HG03060 (cell line): Measurements from ENCODE around the gene MYLIP.
"Not testable (repeated sequence)": the region's sequence is repeated elsewhere in the genome, so short reads cannot be mapped to it uniquely, and the experiment has no call there.

Source experiments
- ATAC-seq: cut with Tn5 transposase; IDR thresholded peaks from one replicate; pipeline ENCODE4 v1.9.1; 2021; ENCODE audit warnings: low read depth, moderate number of reproducible peaks; ENCODE audit not compliant: unreplicated experiment

The MYLIP gene

DNA sequence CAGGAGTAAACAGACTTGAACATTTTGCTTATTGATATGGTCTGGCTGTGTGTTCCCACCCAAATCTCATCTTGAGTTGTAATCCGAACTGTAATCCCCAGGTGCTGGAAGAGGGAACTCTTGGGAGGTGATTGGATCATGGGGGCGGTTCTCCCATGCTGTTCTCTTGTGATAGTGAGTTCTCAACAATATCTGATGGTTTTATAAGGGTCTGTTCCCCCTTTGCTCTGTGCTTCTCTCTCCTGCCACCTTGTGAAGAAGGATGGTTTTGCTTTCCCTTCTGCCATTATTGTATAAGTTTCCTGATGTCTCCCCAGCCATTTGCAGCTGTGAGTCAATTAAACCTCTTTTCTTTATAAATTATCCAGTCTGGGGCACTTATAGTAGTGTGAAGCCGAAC, 40.0 kb downstream of the MYLIP start:
- no peak for ATAC-seq

DNA sequence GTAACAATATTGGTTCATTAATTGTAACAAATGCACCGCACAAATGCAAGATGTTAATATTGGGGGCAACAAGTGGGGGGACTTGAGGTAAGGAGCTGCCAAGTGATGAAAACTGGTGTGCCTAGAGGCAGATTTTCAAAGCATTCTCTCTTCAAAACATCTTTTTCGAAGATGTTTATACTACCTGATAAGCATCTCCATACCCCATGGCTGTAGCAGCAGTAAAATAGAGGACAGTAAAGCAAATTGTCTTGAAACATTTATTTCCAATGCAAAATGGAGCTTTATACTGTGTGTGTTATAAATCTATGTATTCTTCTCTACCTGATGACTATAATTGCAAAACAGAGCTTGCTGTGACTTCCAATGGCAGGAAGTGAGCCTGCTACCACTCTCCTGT, 42.5 kb downstream of the MYLIP start:
- no peak for ATAC-seq

DNA sequence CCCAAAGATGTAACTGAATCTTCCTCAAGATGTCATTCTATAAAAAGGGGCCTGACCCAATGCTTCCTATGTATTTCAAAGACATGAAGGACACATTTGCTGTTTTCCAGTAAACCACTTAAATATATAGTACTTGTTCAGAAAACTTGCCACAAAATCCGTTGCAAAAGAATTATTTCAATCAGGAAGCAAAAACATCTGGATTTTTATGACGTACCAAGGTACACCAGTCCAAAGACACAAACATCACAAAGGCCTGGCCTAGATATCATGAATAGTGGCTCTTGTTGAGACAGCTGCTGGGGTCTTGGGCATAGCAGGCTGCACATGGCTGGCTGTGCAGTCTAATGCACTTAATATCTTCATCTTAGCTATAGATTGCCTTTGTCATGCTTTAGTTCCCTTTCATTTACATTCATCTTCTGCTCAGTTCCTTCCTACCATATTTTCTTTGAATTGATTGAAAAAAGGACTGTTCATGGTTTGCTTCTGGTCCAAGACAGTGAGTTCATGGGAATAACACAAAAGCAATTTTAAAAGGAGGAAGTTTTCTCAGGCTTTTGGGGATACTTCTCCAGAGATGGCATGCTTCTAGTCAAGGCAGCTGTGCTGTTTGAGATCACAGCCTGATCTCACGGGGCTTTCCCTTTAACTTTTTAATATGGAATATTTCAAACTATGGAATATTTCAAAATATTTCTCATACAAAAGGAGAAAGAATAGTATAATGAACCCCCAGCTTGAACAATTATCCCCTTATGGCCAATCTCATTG, 44.5 kb downstream of the MYLIP start:
- no peak for ATAC-seq

DNA sequence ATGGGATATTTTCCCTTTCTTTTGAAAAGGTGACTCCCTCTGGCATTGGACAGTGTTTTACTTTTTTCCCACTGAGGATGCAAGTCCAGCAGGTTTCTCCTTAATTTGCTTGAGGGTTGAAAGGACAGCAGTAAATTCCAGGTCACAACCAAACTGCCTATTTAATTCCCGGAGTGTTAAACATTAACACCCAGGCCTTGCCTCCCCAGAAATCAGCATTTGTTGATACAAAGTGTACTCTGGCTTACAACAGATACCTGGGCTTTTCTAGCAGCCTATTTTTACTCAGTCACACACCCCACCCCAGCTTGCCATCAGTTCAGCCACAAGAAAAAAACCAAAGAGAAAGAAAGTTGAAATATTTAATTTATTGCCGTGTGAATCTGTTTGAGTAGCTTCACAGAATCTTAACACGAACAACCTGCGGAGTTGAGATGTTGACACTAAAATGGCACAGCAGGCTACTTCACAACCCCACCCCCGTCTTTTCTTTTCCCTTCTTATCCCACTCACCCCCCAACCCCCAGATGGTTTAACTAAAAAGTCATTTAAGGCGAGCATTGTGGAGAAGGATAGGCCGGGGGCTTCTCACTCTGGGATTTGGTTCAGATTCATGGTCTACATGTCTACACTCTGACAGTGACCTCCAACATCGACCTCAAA, 45.7 kb downstream of the MYLIP start:
- no peak for ATAC-seq

DNA sequence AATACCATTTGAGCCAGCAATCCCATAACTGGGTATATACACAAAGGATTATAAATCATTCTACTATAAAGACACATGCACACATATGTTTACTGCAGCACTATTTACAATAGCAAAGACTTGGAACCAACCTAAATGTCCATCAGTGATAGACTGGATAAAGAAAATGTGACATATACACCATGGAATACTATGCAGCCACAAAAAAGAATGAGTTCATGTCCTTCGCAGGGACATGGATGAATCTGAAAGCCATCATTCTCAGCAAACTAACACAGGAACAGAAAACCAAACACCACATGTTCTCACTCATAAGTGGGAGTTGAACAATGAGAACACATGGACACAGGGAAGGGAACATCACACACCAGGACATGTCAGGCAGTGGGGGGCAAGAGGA, 47.7 kb downstream of the MYLIP start:
- ATAC-seq, result not testable (repeated sequence)

DNA sequence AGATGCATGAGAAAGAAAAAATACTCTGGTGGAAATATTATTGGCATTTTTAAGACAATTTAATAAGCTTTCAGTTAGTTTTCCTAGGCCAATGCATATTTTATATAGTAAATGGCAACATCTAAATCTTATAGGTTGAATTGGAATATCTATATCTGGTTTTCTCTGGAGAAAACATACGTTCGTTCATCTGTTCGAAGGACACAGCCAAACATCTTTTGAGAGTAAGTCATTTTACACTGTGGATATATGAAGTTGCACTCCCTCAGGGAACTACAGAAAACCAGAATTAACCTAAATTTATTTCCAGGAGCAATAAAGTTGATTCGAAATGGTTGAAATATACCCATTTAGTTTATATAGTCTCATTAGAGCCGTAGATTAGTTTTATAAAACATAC, 49.0 kb downstream of the MYLIP start:
- no peak for ATAC-seq

DNA sequence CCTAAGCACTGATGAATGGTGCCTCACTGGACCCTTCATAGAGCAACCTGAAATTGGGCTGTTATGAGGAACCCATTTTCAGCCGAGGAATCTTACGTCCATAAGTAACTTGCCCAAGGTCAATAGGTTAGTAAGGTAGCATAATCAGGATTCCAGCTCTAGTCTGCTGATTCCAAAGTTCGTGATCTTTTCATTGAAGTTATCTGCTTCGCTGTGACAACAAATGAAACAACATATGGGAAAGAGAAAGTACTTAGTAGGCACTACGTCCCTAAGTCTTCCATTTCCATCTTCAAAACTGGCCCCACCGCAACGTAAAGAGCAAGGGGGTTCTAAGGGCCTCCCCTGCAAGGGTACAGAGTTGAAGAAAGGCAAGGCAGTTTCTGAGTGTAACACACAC, 49.5 kb downstream of the MYLIP start:
- ATAC-seq, result no peak

DNA sequence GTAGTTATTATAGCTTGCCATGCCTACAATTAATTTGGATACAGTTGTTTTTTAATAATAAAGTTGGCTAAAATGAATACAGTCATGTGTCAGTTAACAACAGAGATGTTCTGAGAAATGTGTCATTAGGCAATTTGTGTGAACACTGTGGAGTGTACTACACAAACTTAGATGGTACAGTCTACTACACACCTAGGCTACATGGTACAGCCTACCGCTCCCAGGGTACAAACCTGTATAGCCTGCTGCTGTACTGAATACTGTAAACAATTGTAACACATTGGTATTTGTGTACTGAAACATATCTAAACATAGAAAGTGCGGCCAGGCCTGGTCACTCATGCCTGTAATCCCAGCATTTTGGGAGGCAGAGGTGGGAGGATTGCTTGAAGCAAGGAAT, 50.2 kb downstream of the MYLIP start:
- ATAC-seq, result no peak

DNA sequence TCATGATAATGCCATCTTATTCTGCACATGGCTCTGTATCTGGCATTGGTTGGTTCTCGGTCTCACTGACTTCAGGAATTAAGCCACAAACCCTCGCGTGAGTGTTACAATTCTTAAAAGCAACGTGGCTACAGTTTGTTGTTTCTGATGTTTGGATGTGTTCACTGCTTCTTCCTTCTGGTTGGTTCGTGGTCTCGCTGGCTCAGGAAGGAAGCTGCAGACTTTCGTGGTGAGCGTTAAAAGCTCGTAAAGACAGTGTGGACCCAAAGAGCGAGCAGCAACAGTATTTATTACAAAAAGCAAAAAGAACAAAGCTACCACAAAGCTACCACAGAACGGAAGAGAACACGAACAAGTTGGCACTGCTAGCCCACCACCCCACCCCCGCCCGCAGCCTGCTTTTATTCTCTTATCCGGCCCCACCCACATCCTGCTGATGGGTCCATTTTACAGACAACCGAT, 51.1 kb downstream of the MYLIP start:
- no peak for ATAC-seq

DNA sequence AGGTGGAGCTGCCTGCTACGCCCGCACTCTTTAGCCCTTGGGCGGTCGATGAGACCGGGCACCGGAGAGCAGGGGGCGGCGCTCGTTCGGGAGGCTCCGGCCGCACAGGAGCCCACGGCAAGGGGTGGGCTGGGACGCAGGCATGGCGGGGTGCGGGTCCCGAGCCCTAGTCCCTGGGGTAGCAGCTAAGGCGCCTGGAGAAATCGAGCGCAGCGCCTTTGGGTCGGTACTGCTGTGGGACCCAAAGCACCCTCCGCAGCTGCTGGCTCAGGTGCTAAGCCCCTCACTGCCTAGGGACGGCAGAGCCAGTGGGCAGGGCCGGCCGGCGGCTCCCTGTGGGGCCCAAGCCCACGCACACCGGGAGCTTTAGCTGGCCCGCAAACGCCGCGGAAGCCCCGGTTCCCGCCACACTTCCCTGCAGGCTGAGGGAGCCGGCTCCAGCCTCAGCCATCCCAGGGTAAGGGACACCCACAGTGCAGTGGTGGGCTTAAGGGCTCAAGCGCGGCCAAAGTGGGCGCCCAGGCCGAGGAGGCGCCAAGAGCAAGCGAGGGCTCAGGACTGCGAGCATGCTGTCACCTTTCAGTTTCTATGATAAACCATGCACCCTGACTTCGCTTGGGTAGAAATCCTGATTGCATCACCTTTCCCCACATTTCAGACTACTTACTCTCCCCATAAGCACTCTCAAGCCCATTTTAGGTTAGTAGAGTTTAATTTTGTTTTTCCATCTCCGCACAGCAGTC, 52.0 kb downstream of the MYLIP start:
- ATAC-seq, result no peak

DNA sequence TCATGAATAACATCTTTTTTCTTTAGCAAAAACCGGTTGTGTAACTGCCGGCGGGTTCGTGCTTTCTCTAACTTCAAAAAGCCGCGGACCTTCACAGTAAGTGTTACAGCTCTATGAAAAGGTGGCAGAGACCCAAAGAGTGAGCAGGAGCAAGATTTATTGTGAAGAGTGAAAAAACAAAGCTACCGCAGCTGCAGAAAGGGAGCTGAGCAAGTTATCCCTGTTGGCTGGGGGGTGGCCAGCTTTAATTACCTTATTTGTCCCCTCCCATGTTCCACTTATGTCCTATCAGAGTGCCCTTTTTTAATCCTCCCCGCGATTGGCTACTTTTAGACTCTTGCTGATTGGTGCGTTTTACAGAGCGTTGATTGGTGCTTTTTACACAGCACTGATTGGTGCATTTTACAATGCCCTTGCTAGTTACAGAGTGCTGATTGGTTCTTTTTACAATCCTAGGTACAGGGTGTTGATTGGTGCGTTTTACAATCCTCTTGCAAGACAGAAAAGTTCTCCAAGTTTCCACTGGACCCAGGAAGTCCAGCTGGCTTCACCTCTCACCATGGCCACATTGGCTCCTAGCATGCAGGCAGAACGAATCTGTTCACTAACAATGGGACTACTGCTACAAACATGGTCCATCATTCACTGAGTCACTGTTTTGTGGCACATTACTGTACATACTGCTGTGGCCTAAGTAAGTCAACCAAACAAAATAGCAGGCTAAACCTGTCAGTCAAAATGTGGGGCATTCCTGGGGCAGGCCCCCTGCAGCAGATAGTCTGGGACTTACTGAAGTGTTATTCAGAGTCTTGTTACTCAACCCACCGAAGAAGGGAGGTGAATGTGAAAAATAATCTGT, 52.8 kb downstream of the MYLIP start:
- no peak for ATAC-seq

DNA sequence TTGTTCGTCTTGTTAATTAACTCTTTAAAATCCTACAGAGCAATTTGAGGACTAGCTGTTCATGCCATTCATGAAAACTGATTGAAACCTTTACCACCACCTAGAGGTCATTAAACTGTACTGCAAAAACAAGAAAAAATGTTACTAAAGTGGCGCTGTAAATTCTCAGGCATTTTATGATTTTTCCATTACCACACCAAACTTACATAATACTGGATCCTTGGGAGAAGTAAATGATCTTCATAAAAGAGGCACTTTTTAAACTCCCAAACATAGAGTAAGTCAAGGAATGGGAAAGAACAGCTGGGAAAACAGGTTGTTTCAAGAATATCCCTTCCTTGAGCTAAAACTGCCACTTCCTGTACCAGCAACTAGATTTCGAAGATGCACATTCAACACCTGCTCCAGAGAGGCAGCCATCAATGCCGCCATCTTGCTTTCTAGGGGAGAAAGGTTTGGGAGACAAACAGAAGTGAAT, 54.3 kb downstream of the MYLIP start:
- no peak for ATAC-seq

DNA sequence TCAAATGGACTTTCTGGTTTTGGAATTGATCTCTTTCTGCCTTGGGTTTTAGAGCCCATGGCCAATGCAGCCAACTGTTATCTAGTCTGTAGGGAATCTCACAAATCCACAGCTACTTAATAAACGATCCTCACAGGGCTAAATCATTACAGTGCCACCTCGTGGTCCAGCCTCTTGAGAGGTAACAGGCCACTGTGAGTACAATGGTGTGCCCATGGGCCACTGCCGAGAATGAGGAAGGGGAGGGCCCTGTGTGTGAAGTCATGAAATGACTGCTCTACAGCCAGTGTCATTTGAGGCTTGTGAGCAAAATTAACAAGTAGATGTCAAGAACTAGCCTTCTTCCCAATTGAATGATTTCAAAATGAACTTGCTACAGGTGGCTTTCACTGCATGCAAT, 55.2 kb downstream of the MYLIP start:
- ATAC-seq, result no peak

DNA sequence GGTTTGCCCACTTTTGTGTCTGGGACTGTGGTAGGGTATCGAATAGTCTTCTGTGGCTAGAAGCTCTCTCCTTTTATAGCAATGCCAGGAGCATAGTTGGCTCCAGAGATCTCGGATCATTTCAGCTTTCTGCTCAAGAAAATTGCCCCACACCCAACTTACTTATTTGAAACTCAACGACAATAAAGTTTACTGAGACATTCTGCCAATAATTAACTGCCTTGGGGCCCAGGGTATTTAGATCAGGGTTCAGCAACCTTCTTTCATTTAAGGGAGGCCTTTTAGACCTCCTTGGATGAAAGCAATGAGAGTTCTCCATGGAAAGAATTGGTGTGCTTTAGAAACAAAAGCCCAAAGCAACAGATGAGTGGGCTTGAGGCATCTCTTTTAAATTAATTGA, 55.7 kb downstream of the MYLIP start:
- ATAC-seq, result no peak

DNA sequence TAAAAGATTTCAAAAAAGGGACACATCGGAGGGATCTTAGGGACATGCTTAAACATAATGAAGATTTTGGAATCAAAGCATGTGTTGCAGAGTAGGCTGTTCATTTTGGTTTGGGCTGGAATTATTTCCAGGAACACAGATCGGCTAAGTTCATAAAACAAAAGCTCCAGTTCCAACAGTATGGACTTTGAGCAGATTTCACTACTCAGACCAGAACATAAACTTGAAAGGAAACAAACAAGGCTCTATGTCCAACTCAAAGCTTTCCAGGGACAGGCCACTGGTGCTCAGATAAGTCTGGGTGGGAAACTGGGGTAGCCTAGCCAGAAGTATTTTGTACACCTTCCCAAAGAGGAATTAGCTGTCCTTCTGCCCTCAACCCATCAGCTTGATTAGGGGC, 58.3 kb downstream of the MYLIP start:
- no peak for ATAC-seq

DNA sequence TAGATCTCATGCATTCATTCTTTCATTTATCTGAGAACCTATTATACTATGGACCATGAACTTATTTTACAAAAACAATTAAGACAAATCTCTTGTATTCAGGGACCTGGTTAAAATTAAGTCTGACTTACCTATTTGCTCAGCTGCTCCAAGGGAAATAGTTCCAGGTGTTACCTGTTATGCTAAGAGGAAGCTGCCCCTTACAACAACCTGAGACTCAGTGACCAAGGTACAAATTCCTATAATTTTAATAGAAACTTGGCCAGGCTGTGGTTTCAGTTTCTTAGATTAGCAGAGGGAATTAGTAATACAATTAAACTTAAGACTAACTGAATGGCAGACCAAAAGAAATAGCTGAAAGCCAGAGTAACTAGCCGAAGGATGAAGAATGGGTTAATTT, 61.3 kb downstream of the MYLIP start:
- no peak for ATAC-seq

DNA sequence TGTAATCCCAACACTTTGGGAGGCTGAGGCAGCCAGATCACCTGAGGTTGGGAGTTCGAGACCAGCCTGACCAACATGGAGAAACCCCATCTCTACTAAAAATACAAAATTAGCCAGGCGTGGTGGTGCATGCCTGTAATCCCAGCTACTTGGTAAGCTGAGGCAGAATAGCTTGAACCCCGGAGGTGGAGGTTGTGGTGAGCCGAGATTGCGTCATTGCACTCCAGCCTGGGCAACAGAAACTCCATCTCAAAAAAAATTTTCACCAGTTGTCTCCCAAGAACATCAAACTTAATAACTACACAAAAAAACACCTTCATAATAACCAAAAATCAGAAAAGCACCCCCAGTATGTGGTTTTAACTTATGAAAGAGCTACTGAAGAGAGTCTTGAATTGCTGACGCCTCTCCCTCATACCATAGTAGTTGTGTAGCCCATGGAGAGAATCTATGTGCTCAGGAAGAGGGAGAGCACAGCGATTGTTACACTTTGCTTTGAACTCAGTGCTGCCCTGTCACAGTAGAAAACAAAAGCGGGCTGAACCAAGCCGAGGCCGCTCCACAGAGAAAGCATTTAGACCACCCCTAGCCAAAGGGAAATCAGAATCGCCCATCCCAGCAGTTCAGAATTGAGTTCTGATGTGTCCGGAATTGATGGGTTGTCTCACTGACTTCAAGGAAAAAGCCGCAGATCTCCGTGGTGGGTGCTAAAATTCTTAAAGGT, 67.5 kb downstream of the MYLIP start:
- no peak for ATAC-seq

DNA sequence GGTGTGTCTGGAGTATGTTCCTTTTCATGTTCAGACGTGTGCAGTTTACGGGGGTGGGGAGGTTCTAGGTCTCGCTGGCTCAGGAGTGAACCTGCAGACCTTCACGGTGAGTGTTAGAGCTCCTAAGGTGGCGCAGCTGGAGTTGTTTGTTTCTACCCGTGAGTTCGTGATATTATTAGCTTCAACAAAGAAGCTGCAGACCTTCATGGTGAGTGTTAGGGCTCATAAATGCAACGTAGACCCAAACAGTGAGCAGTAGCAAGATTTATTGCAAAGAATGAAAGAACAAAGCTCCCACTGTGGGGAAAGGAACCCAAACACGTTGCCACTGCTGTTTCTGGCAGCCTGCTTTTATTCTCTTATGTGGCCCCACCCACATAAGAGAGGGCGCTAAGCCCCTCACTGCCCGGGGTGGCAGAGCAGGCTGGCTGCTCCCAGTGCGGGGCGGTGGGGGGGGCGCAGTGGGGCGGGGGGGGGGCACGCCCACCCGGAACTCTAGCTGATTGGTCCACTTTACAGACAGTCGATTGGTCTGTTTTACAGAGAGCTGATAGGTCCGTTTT, 68.2 kb downstream of the MYLIP start:
- ATAC-seq, result no peak
